Measurements from ENCODE around the gene PTCHD1.

The PTCHD1 gene

GRCh38 chrX:23365541-23365940 is 30.9 kb downstream of the PTCHD1 start:
- DNase-seq (ENCODE audit: low read depth): no peak

GRCh38 chrX:23366914-23367313 is 32.3 kb downstream of the PTCHD1 start:
- no peaks in the 10 kb centered on the region for H3K9me3 ChIP-seq (ENCODE audit: control insufficient read depth, low read length)
- no peak for DNase-seq (ENCODE audit: low read depth)
- no peaks in the 10 kb centered on the region for H3K36me3 ChIP-seq (ENCODE audit: control insufficient read depth, insufficient read depth, low read length, severe bottlenecking)
- no peaks in the 10 kb centered on the region for H3K4me1 ChIP-seq (ENCODE audit: control insufficient read depth, insufficient read depth, low read length)
- H3K9ac ChIP-seq (ENCODE audit: low read length): no peak overlapping the region
- H3K27me3 ChIP-seq (replicated peaks; ENCODE audit: control insufficient read depth, insufficient read depth, low read length): peaks cover 48% of the 10 kb centered on the region
- H3K4me3 ChIP-seq (ENCODE audit: low read length): no peak overlapping the region

More at GRCh38 chrX:23365541-23365940, 30.9 kb downstream of the PTCHD1 start:
- peaks cover 40% of the 10 kb centered on the region for H3K27me3 ChIP-seq (replicated peaks; ENCODE audit: control insufficient read depth, insufficient read depth, low read length)
- no peaks in the 10 kb centered on the region for H3K4me1 ChIP-seq (ENCODE audit: control insufficient read depth, insufficient read depth, low read length)
- no peak overlapping the region for H3K9ac ChIP-seq (ENCODE audit: low read length)
- H3K36me3 ChIP-seq (ENCODE audit: control insufficient read depth, insufficient read depth, low read length, severe bottlenecking): no peaks in the 10 kb centered on the region
- no peaks in the 10 kb centered on the region for H3K9me3 ChIP-seq (ENCODE audit: control insufficient read depth, low read length)
- no peak overlapping the region for H3K4me3 ChIP-seq (ENCODE audit: low read length)

- Histone ChIP-seq H3K4me1 (ENCODE audit: control insufficient read depth, insufficient read depth, low read length) (peaks cover 10% of the 10 kb centered on the region), H3K36me3 (ENCODE audit: control insufficient read depth, insufficient read depth, low read length, severe bottlenecking) (no peaks in the 10 kb centered on the region), H3K4me3 (ENCODE audit: low read length) (no peak overlapping the region), H3K9ac (ENCODE audit: low read length) (no peak overlapping the region), H3K27me3 (replicated peaks; ENCODE audit: control insufficient read depth, insufficient read depth, low read length) (peaks cover 50% of the 10 kb centered on the region), H3K9me3 (ENCODE audit: control insufficient read depth, low read length) (no peaks in the 10 kb centered on the region)
- DNase-seq (ENCODE audit: low read depth): no peak
Measured at GRCh38 chrX:23369027-23369426, 34.4 kb downstream of the PTCHD1 start.

GRCh38 chrX:23372220-23372902 is 37.7 kb downstream of the PTCHD1 start:
- no peak for DNase-seq (ENCODE audit: low read depth)
- H3K4me1 ChIP-seq (ENCODE audit: control insufficient read depth, insufficient read depth, low read length): peaks cover 10% of the 10 kb centered on the region
- no peak overlapping the region for H3K9ac ChIP-seq (ENCODE audit: low read length)
- H3K9me3 ChIP-seq (ENCODE audit: control insufficient read depth, low read length): no peaks in the 10 kb centered on the region
- H3K27me3 ChIP-seq (replicated peaks; ENCODE audit: control insufficient read depth, insufficient read depth, low read length): peaks cover 47% of the 10 kb centered on the region
- no peak overlapping the region for H3K4me3 ChIP-seq (ENCODE audit: low read length)
- H3K36me3 ChIP-seq (ENCODE audit: control insufficient read depth, insufficient read depth, low read length, severe bottlenecking): no peaks in the 10 kb centered on the region

- Histone ChIP-seq H3K27me3 (replicated peaks; ENCODE audit: control insufficient read depth, insufficient read depth, low read length) (peaks cover 46% of the 10 kb centered on the region), H3K4me1 (ENCODE audit: control insufficient read depth, insufficient read depth, low read length) (peaks cover 10% of the 10 kb centered on the region), H3K4me3 (ENCODE audit: low read length) (no peak overlapping the region), H3K36me3 (ENCODE audit: control insufficient read depth, insufficient read depth, low read length, severe bottlenecking) (no peaks in the 10 kb centered on the region), H3K9ac (ENCODE audit: low read length) (no peak overlapping the region), H3K9me3 (ENCODE audit: control insufficient read depth, low read length) (no peaks in the 10 kb centered on the region)
- DNase-seq (ENCODE audit: low read depth): peak; percentile 28
Measured at GRCh38 chrX:23373129-23373804, 38.6 kb downstream of the PTCHD1 start.

DNA sequence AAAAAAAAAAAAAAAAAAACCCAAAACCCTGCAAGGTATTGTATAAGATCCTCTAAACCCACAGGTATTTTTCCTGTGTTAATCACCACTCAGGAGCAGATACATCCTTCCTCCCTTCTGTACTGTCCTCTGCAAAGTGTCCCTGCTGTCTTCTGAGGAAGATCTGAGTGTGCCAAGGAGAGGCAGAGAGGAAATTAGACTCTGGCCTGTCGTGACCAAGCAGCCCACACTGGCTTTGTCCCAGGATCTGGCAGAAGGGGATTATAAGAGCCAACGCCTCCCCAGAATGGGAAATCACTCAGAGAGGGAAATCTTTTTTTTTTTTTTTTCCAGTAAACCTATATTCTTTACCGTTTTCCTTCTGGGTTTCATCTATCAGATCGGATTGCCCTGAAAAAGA is 39.6 kb downstream of the PTCHD1 start:
- peaks cover 42% of the 10 kb centered on the region for H3K27me3 ChIP-seq (replicated peaks; ENCODE audit: control insufficient read depth, insufficient read depth, low read length)

DNA sequence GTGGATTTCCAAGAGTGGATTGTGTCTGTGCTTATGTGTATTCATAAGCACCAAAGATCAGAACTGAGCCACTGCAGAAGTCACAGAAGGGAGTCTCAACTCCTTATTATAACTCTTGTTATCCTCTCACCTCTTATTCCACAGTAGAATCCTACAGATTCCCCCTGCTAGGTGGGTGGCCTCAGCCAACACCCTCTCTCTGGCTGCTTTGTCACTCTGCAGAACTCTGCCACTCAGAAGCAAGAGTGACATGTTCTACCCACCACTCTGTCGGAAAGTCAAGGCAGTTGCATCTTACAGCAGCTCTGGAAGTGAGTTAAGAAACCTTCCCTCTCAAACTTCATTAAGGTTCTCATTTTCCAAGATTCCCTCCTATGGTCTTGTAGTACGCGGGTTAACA is 41.9 kb downstream of the PTCHD1 start:
- Histone ChIP-seq H3K27me3 (replicated peaks; ENCODE audit: control insufficient read depth, insufficient read depth, low read length) (peaks cover 33% of the 10 kb centered on the region), H3K9ac (ENCODE audit: low read length) (no peak overlapping the region), H3K4me1 (ENCODE audit: control insufficient read depth, insufficient read depth, low read length) (peaks cover 10% of the 10 kb centered on the region), H3K4me3 (ENCODE audit: low read length) (no peak overlapping the region), H3K9me3 (ENCODE audit: control insufficient read depth, low read length) (no peaks in the 10 kb centered on the region), H3K36me3 (ENCODE audit: control insufficient read depth, insufficient read depth, low read length, severe bottlenecking) (no peaks in the 10 kb centered on the region)
- DNase-seq (ENCODE audit: low read depth): no peak

More for the DNA sequence above, 39.6 kb downstream of the PTCHD1 start:
- H3K9me3 ChIP-seq (ENCODE audit: control insufficient read depth, low read length): no peaks in the 10 kb centered on the region
- H3K9ac ChIP-seq (ENCODE audit: low read length): no peak overlapping the region
- no peaks in the 10 kb centered on the region for H3K36me3 ChIP-seq (ENCODE audit: control insufficient read depth, insufficient read depth, low read length, severe bottlenecking)
- peaks cover 10% of the 10 kb centered on the region for H3K4me1 ChIP-seq (ENCODE audit: control insufficient read depth, insufficient read depth, low read length)
- DNase-seq (ENCODE audit: low read depth): no peak
- H3K4me3 ChIP-seq (ENCODE audit: low read length): no peak overlapping the region

DNA sequence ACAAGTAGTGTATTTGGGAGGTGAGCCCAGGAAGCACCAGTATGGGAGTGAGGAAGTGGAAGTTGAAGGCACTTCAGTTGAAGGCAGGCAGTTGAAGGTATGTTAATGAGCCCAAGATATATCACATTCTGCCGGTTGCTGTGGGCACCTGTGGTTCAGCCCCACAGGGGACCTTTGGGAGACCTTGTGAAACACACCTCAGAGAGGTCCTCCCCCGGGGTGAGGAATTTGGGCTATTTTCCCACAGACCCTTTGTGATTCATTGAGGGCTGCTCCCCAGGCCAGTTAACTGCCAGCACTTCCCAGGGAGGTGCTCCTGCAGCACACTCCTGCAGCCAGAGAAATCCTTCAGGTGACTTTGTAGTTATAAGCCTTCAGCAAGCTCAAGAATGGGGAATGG is 45.9 kb downstream of the PTCHD1 start:
- H3K9me3 ChIP-seq (ENCODE audit: control insufficient read depth, low read length): no peaks in the 10 kb centered on the region
- H3K9ac ChIP-seq (ENCODE audit: low read length): no peak overlapping the region
- no peak overlapping the region for H3K4me3 ChIP-seq (ENCODE audit: low read length)
- no peaks in the 10 kb centered on the region for H3K4me1 ChIP-seq (ENCODE audit: control insufficient read depth, insufficient read depth, low read length)
- H3K27me3 ChIP-seq (replicated peaks; ENCODE audit: control insufficient read depth, insufficient read depth, low read length): peaks cover 30% of the 10 kb centered on the region
- DNase-seq (ENCODE audit: low read depth): no peak
- no peaks in the 10 kb centered on the region for H3K36me3 ChIP-seq (ENCODE audit: control insufficient read depth, insufficient read depth, low read length, severe bottlenecking)

DNA sequence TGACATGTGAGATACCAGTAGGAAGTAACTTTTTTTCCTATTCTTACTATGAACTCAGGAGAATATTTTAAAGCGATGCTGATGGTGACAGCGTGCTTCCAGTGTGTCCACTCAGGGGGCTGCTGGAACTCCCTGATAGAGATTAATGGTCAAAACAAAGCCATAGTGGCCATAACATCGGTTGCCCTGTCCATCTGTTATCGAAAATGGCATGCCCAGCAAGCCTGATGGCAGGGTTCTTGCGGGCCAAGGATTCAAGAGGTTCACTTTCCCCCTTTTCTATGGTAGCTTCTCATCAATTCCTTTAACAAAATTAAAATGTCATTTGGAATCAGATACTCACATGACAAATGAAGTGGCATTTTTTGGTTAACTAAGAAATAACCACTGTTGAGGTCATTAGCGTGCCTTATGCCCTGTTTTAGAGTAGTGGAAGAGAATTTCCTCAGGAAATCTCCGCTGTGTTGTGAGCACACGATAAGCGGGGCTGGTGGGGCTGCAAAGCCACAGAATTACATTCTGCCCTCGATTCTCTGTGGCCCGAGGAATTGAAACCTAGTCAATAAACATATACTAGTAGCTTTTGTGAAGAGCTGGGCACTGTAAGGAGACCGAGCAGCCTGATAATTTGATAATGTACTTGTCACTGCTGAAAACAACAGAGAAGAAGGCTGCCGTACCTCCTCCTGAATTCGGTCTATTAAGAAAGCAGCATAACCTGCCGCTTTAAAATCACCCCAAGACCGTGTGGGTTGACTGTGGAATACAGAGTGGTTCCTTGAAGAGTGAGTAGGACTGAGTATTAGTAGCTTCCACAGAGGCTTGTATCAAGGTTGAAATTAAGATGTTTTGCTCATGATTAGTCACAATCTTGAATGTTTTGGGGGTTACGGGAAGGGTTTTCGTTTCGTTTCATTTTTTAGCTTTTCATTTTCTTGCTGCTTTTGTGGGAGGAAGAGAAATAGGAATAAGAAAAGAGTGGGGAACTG is 46.7 kb downstream of the PTCHD1 start:
- H3K4me1 ChIP-seq (ENCODE audit: control insufficient read depth, insufficient read depth, low read length): no peaks in the 10 kb centered on the region
- H3K4me3 ChIP-seq (ENCODE audit: low read length): no peak overlapping the region
- H3K27me3 ChIP-seq (replicated peaks; ENCODE audit: control insufficient read depth, insufficient read depth, low read length): peaks cover 27% of the 10 kb centered on the region
- H3K36me3 ChIP-seq (ENCODE audit: control insufficient read depth, insufficient read depth, low read length, severe bottlenecking): no peaks in the 10 kb centered on the region
- no peak overlapping the region for H3K9ac ChIP-seq (ENCODE audit: low read length)
- DNase-seq (ENCODE audit: low read depth): no peak
- no peaks in the 10 kb centered on the region for H3K9me3 ChIP-seq (ENCODE audit: control insufficient read depth, low read length)

GRCh38 chrX:23382572-23382971 is 47.9 kb downstream of the PTCHD1 start:
- Histone ChIP-seq H3K9me3 (ENCODE audit: control insufficient read depth, low read length) (no peaks in the 10 kb centered on the region), H3K9ac (ENCODE audit: low read length) (no peak overlapping the region), H3K4me3 (ENCODE audit: low read length) (no peak overlapping the region), H3K27me3 (replicated peaks; ENCODE audit: control insufficient read depth, insufficient read depth, low read length) (peaks cover 25% of the 10 kb centered on the region), H3K4me1 (ENCODE audit: control insufficient read depth, insufficient read depth, low read length) (no peaks in the 10 kb centered on the region), H3K36me3 (ENCODE audit: control insufficient read depth, insufficient read depth, low read length, severe bottlenecking) (no peaks in the 10 kb centered on the region)
- DNase-seq (ENCODE audit: low read depth): no peak

GRCh38 chrX:23383411-23383810 is 48.8 kb downstream of the PTCHD1 start:
- no peaks in the 10 kb centered on the region for H3K36me3 ChIP-seq (ENCODE audit: control insufficient read depth, insufficient read depth, low read length, severe bottlenecking)
- no peak overlapping the region for H3K9ac ChIP-seq (ENCODE audit: low read length)
- DNase-seq (ENCODE audit: low read depth): peak; percentile 9
- no peaks in the 10 kb centered on the region for H3K9me3 ChIP-seq (ENCODE audit: control insufficient read depth, low read length)
- H3K4me1 ChIP-seq (ENCODE audit: control insufficient read depth, insufficient read depth, low read length): no peaks in the 10 kb centered on the region
- H3K4me3 ChIP-seq (ENCODE audit: low read length): no peak overlapping the region
- H3K27me3 ChIP-seq (replicated peaks; ENCODE audit: control insufficient read depth, insufficient read depth, low read length): peaks cover 17% of the 10 kb centered on the region

Measured in adipocyte (in vitro differentiated cells).